ENCODE measurements around the gene FAM110D.
A peak's percentile ranks its signal among the peaks of the same experiment; 100 is the strongest.

FAM110D gene

DNA sequence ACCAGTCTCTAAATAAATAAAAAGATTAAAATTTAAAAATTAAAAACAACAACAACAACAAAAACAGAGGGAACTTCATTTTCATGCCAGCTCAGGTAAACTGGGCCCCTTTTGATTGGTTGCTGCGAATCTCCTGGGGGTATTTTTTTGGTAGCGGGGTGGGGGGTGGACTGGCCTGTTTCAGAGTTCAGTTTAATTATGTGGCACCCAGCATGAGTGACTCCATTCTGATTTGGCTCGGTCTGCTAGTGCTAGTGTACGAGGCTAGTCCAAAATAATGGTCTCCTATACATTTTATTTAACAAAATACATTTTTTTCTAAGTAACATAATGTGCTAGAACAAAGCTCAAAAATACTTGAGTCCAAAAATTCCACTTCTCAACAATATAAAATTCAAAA, 29.1 kb upstream of the FAM110D start:
- DNase-seq (ENCODE audit: low read depth, low spot score), result no peak

- no peak for DNase-seq (ENCODE audit: low read depth, low spot score)
These were observed 28.2 kb upstream of the FAM110D start for GRCh38 chr1:26130695-26131094.

GRCh38 chr1:26132128-26132833, 26.6 kb upstream of the FAM110D start:
- no peak for DNase-seq (ENCODE audit: low read depth, low spot score)

DNA sequence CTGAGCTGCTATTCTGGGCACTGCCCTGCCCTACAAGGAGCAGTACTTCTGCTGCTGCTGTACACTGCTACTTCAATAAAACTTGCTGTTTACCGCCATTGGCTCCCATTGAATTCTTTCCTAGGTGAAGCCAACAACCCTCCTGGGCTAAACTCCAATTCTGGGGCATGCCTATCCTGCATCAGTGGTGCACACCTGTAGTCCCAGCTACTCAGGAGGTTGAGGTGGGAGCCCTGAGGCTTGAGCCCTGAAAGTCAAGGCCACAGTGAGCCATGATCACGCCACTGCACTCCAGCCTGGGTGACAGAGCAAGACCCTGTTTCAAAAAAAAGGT, 26.1 kb upstream of the FAM110D start:
- DNase-seq (ENCODE audit: low read depth, low spot score), result no peak

DNA sequence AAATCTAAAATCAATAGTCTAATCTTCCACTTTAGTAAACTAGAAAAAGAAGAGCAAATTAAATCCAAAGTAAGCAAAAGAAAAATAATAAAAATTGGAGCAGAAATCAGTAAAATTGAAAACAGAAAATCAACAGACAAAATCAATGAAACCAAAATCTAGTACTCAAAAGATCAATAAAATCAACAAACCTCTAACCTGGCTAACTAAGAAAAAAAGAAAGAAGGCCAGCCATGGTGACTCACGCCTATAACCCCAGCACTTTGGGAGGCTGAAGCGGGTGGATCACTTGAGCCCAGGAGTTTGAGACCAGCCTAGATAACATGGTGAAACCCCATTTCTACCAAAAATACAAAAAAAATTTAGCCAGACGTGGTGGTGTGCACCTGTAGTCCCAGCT, 24.4 kb upstream of the FAM110D start:
- DNase-seq (ENCODE audit: low read depth, low spot score), result no peak

DNA sequence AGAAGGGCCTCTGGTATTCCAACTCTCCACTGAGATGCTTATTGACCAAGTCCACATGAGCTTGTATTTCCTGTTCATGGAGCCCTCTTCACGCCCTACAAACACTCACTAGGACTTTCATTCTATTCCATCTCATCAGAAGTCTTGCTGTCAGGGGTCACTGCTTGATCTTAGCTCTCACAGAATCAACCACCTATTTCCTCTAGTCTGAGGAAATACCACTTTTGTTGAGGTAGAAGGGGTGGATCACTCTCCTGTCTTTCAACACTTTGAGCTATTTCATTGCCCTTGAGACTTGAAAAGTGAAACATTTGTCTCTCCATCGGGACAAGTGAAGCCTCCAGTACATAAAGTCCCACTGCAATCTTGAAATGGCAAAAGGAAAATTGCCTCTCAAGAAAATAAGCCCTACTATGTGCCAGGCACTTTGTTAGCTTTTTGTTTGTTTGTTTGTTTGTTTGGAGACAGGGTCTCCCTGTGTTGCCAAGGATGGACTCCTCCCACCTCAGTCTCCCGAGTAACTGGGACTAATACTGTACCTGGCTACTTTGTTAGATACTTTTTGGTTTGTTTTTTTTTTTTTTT, 19.8 kb upstream of the FAM110D start:
- DNase-seq (ENCODE audit: low read depth, low spot score), result no peak

GRCh38 chr1:26142159-26142558, 16.7 kb upstream of the FAM110D start:
- no peak for DNase-seq (ENCODE audit: low read depth, low spot score)

DNA sequence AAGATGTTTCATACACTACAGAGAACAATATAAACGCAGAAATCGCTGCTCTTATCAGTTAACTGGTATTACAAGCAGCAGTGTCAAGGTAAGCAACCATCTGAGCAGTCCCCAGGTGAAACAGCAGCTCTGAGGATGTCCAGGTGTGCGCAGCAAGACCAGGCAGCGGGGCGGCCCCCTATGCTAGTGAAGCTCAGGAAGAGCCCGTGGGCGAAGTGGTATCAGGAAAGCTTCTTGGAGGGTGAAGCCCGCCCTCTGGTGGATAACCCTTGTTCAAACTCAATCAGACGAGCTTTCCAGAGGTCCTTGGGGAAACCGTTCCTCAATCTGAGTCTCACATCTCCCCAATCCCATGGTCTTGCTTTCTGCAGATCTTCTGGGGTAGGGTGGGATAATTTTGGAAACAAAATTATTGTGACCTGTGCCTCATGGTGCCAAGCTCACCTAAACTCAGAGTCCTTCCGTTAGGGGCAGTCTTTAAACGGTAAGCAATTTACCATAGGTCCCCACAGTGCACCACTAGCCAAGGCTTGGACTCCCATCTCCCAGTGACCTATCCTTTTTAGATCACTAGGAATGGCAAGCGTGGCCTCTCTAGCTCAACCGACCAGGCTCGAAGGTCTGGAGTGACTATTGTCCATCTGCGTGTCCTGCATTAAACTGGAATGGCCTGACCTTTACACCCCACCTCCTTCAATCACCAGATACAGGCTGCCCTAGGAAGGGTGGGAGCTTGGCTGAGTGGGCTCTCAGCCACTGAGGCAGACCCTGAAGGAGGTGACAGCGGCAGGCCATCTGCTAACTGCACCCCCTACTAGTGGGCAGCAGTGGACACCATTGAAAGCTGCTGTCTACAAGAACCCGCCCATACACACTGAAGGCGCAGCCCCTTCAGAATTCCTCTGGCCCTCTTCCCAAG, 13.6 kb upstream of the FAM110D start:
- peak; percentile 88 for DNase-seq (ENCODE audit: low read depth, low spot score)

GRCh38 chr1:26145960-26146294, 13.0 kb upstream of the FAM110D start:
- DNase-seq (ENCODE audit: low read depth, low spot score), result no peak

GRCh38 chr1:26148887-26149286, 10.0 kb upstream of the FAM110D start:
- no peak for DNase-seq (ENCODE audit: low read depth, low spot score)

- no peak for DNase-seq (ENCODE audit: low read depth, low spot score)
These were observed 4.8 kb upstream of the FAM110D start for GRCh38 chr1:26153966-26154532.

DNA sequence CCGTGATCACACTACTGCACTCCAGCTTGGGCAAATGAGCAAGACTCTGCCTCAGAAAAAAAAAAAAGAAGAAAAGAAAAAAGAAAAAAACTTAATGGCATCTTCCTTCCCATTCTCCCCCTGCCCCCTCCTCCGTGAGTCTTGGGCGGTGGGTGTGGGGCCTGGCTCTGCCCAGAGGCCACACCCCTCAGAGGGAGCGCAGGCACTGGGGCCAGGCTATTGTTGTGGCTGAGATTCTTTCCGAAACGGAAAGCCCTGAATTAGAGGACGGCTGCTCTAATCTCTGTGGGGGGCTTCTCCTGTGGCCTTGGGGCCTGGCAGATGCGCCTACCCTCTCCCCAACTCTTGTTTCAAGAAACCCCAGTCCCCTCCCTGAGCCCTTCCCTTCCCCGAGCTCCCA, 4.1 kb upstream of the FAM110D start:
- peak; percentile 67 for DNase-seq (ENCODE audit: low read depth, low spot score)

GRCh38 chr1:26155370-26156284, 3.3 kb upstream of the FAM110D start:
- DNase-seq (ENCODE audit: low read depth, low spot score), result no peak

- DNase-seq (ENCODE audit: low read depth, low spot score), result peak; percentile 83
These were observed 2.4 kb upstream of the FAM110D start for GRCh38 chr1:26156285-26157038.

DNA sequence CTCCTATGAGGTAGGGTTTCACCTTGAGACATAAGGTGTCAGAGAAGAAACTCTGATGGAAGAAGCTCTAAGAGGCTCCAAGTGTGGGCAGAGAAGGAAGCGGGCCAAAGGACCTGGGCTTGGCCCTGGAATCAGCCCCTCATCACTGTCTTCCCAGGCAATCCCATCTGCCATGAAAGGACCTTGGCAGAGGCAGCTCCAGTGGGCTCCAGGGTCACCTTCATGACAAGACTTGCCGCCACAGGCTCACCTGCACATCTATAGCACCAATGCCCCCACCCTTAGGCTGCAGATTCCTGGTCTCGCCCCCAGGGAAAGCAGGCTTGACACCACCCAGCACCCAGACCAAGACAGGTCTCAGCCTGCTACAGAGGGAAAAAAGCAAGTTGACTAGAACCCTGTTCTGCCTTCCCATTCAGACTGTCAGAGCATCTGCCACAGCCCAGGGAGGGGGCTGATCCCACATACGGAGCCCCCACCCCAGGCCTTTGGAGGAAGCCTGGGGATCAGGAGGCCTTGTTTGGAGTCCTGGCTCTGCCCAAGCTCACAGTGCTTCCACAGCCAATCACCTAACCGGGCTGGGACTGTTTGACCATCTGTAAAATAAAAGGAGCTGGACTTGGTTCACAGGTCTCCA, 490 bp upstream of the FAM110D start:
- DNase-seq (ENCODE audit: low read depth, low spot score), result no peak

DNA sequence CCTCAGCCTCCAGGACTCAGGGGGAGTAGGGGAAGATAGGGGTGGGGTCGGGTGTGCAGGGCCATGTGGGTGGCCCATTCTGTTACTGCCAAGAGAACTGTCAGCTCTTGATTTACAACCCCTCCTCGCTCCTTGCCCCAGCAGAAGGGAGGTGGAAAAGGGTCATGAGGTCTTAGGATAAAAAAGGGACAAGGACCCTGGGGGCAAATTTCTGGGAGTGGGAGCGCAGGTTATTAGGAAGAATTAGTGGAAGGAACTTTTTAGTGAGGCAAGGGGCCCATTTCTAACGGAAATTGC, 812 bp downstream of the FAM110D start:
- DNase-seq (ENCODE audit: low read depth, low spot score), result peak; percentile 80

- peak; percentile 61 for DNase-seq (ENCODE audit: low read depth, low spot score)
These were observed 1.9 kb downstream of the FAM110D start for GRCh38 chr1:26160527-26161414.

- peak; percentile 73 for DNase-seq (ENCODE audit: low read depth, low spot score)
These were observed 2.7 kb downstream of the FAM110D start for GRCh38 chr1:26161415-26162219.

Measured in ELF-1 (cell line).